ENCODE results near the gene COX6B2. TPM values are rescaled to one million over a fixed set of nuclear protein-coding genes. Genes with fewer than 3 reads are reported as not detected.

COX6B2 gene
- total RNA-seq, 1 donor from 2014 or later: 0.50 TPM

DNA sequence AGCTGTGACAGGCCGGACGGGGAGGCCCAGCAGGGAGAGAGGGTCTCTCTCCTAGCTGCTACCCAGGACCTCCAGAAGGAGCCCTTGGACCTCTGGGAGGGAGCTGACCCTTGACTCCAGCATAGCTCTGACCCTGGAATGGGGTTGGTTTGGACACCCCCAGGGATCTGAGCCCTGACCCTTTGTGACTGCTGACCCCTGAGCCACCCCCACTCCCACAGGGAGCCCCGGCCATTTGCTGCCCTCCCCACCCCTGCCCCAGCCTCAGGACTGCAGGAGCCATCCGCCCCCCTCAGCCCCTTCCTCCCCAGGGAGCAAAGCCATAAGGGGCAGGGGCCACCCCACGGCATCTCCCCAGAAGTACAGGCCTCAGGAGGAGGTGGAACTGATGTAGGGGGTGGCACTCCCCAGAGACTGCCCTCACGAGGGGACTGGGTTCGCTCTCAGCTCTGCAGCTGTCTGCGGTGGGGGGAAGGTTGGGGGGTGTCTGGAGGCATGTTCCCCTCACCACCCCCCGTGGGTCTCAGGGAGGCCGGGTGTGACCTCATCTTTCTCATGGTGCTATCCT is 7.0 kb downstream of the COX6B2 start:
- no peaks in the 10 kb centered on the region for H4K20me1 ChIP-seq (ENCODE audit: insufficient read depth, low read length)
- peaks cover 21% of the 10 kb centered on the region for H3K27me3 Mint-ChIP-seq (ENCODE audit: low read depth, unreplicated experiment)
- H3K4me1 ChIP-seq (ENCODE audit: insufficient read depth, low read length): peaks cover 3% of the 10 kb centered on the region
- no peak overlapping the region for H3K9ac ChIP-seq (ENCODE audit: low read length)
- peaks cover 3% of the 10 kb centered on the region for H3K9me3 Mint-ChIP-seq (ENCODE audit: unreplicated experiment)
- no peak overlapping the region for H3K4me2 ChIP-seq (ENCODE audit: low read length)
- H3K36me3 Mint-ChIP-seq (ENCODE audit: low read depth, unreplicated experiment): peaks cover 15% of the 10 kb centered on the region
- H3K4me3 ChIP-seq (ENCODE audit: insufficient read depth, low read depth, low read length): no peak overlapping the region
- H3K9me3 ChIP-seq (ENCODE audit: insufficient read depth, low read depth, low read length): no peaks in the 10 kb centered on the region
- TF ChIP-seq EZH2 (IDR thresholded peaks at IDR 0.05; ENCODE audit: insufficient read depth, low read length) (no peak), CTCF (IDR thresholded peaks at IDR 0.05; ENCODE audit: insufficient read depth, low read depth, low read length) (no peak)
- peaks cover 2% of the 10 kb centered on the region for H3K27me3 ChIP-seq (ENCODE audit: insufficient read depth, low read length)
- no peak for DNase-seq (ENCODE audit: low read depth)
- peaks cover 13% of the 10 kb centered on the region for H3K4me1 Mint-ChIP-seq (ENCODE audit: low read depth, unreplicated experiment)
- H2AFZ ChIP-seq (ENCODE audit: low read depth, low read length): no peak overlapping the region
- no peaks in the 10 kb centered on the region for H3K36me3 ChIP-seq (ENCODE audit: insufficient read depth, low read length)
- FAIRE-seq: no peak
- no peak overlapping the region for H3K27ac Mint-ChIP-seq (ENCODE audit: unreplicated experiment)
- H3K27ac ChIP-seq (ENCODE audit: low read depth, low read length): no peak overlapping the region
- no peak overlapping the region for H3K4me3 Mint-ChIP-seq (ENCODE audit: unreplicated experiment)
- H3K79me2 ChIP-seq (ENCODE audit: insufficient read depth, low read length): no peaks in the 10 kb centered on the region

GRCh38 chr19:55346725-55347441 is 7.6 kb downstream of the COX6B2 start:
- H3K36me3 ChIP-seq (ENCODE audit: insufficient read depth, low read length): no peaks in the 10 kb centered on the region
- DNase-seq (ENCODE audit: low read depth): no peak

More at GRCh38 chr19:55346725-55347441, 7.6 kb downstream of the COX6B2 start:
- Mint-ChIP-seq H3K4me3 (ENCODE audit: unreplicated experiment) (no peak overlapping the region), H3K9me3 (ENCODE audit: unreplicated experiment) (peaks cover 3% of the 10 kb centered on the region), H3K4me1 (ENCODE audit: low read depth, unreplicated experiment) (peaks cover 13% of the 10 kb centered on the region), H3K27ac (ENCODE audit: unreplicated experiment) (no peak overlapping the region), H3K36me3 (ENCODE audit: low read depth, unreplicated experiment) (peaks cover 15% of the 10 kb centered on the region), H3K27me3 (ENCODE audit: low read depth, unreplicated experiment) (peaks cover 14% of the 10 kb centered on the region)
- H3K9ac ChIP-seq (ENCODE audit: low read length): no peak overlapping the region
- no peak for FAIRE-seq
- TF ChIP-seq CTCF (IDR thresholded peaks at IDR 0.05; ENCODE audit: insufficient read depth, low read depth, low read length): no peak
- TF ChIP-seq EZH2 (IDR thresholded peaks at IDR 0.05; ENCODE audit: insufficient read depth, low read length): no peak
- H3K9me3 ChIP-seq (ENCODE audit: insufficient read depth, low read depth, low read length): no peaks in the 10 kb centered on the region
- no peak overlapping the region for H3K4me2 ChIP-seq (ENCODE audit: low read length)
- H3K27me3 ChIP-seq (ENCODE audit: insufficient read depth, low read length): peaks cover 2% of the 10 kb centered on the region
- no peak overlapping the region for H3K27ac ChIP-seq (ENCODE audit: low read depth, low read length)
- H3K79me2 ChIP-seq (ENCODE audit: insufficient read depth, low read length): no peaks in the 10 kb centered on the region
- no peaks in the 10 kb centered on the region for H4K20me1 ChIP-seq (ENCODE audit: insufficient read depth, low read length)
- no peak overlapping the region for H3K4me3 ChIP-seq (ENCODE audit: insufficient read depth, low read depth, low read length)
- peaks cover 3% of the 10 kb centered on the region for H3K4me1 ChIP-seq (ENCODE audit: insufficient read depth, low read length)
- H2AFZ ChIP-seq (ENCODE audit: low read depth, low read length): no peak overlapping the region

Measured in astrocyte (in vitro differentiated cells and primary cell).